SK-N-SH (cell line): ENCODE results near the gene PEX26. TPM values are rescaled to one million over a fixed set of nuclear protein-coding genes. Genes with fewer than 3 reads are reported as not detected.

Experiments
- CTCF ChIA-PET: fragments of 300-600, 350-600 bp; formaldehyde crosslinking; extraction: SDS; loops from one replicate; lab custom pipeline; 2021; lab: Yijun Ruan, JAX
- POLR2A ChIA-PET: fragments of 350-600 bp; sonication (Branson Sonifier 250); formaldehyde crosslinking; extraction: SDS; loops from one replicate; lab custom pipeline; 2020; ENCODE audit warnings: antibody characterized with exemption, inconsistent platforms; lab: Yijun Ruan, JAX
- DNase-seq: peaks from one replicate; pipeline ENCODE4 v3.0.0; 2012
- H2AFZ ChIP-seq: fragments of 200-600 bp; sonication (generic); 2 replicates; pipeline ENCODE4 v1.8.1; 2016; ENCODE audit warnings: antibody characterized with exemption, mild to moderate bottlenecking, low read depth
- H3F3A ChIP-seq: fragments of 200-600 bp; sonication (generic); replicated peaks from 2 replicates; pipeline ENCODE3; 2016; ENCODE audit warnings: antibody characterized with exemption, mild to moderate bottlenecking; ENCODE audit not compliant: insufficient read depth
- H3K27ac ChIP-seq, 2 experiments: fragments of 200-500 bp in 1 of 2; fragments of 200-600 bp in 1 of 2; sonication (Bioruptor generic) in 1 of 2; sonication (generic), shearing (Covaris generic) in 1 of 2; 2 replicates each; pipeline versions ENCODE4 v1.5.1 to v1.6.1; 2014 to 2016; ENCODE audit warnings: low read depth in 2 of 2, inconsistent platforms in 1 of 2, low read length in 1 of 2, mild to moderate bottlenecking in 1 of 2, mixed read lengths in 1 of 2
- H3K27me3 ChIP-seq: fragments of 200-600 bp; sonication (generic), shearing (Covaris generic); 2 replicates; pipeline ENCODE4 v1.6.1; 2016; ENCODE audit warnings: mixed run types; ENCODE audit not compliant: insufficient read depth
- H3K36me3 ChIP-seq, 2 experiments: fragments of 200-500 bp in 1 of 2; fragments of 200-600 bp in 1 of 2; sonication (Bioruptor generic) in 1 of 2; sonication (generic) in 1 of 2; replicated peaks in 1 of 2; 2 replicates each; pipeline versions ENCODE3 to v1.5.1; 2014 to 2016; ENCODE audit warnings: low read length in 1 of 2, mild to moderate bottlenecking in 1 of 2; ENCODE audit not compliant: insufficient read depth in 2 of 2, control insufficient read depth in 1 of 2
- H3K4me1 ChIP-seq, 2 experiments: fragments of 200-500 bp in 1 of 2; fragments of 200-600 bp in 1 of 2; sonication (Bioruptor generic) in 1 of 2; sonication (generic), shearing (Covaris generic) in 1 of 2; 2 replicates each; pipeline versions ENCODE4 v1.5.1 to v1.6.1; 2014 to 2016; ENCODE audit warnings: low read depth in 1 of 2, low read length in 1 of 2, mixed run types in 1 of 2; ENCODE audit not compliant: insufficient read depth in 2 of 2, control insufficient read depth in 1 of 2
- H3K4me2 ChIP-seq: fragments of 200-600 bp; sonication (generic), shearing (Covaris generic); 2 replicates; pipeline ENCODE4 v1.6.1; 2017; ENCODE audit warnings: mixed run types
- H3K4me3 ChIP-seq, 2 experiments: fragments of 200-500 bp in 1 of 2; fragments of 200-600 bp in 1 of 2; sonication (Bioruptor generic) in 1 of 2; sonication (generic), shearing (Covaris generic) in 1 of 2; 2 replicates each; pipeline versions ENCODE4 v1.5.1 to v1.8.1; 2014 to 2016; ENCODE audit warnings: low read depth in 2 of 2, inconsistent platforms in 1 of 2, low read length in 1 of 2, mild to moderate bottlenecking in 1 of 2, mixed read lengths in 1 of 2, moderate library complexity in 1 of 2
- H3K79me2 ChIP-seq: fragments of 200-600 bp; sonication (generic); 2 replicates; pipeline ENCODE4 v1.8.1; 2017; ENCODE audit warnings: mild to moderate bottlenecking; ENCODE audit not compliant: insufficient read depth
- H3K9ac ChIP-seq: fragments of 200-600 bp; sonication (generic); 2 replicates; pipeline ENCODE4 v1.6.1; 2017; ENCODE audit warnings: mixed run types
- H3K9me2 ChIP-seq: fragments of 200-600 bp; sonication (generic); 2 replicates; pipeline ENCODE4 v1.6.1; 2017; ENCODE audit warnings: mixed run types
- H3K9me3 ChIP-seq: fragments of 200-600 bp; sonication (generic); 2 replicates; pipeline ENCODE4 v1.6.1; 2017; ENCODE audit warnings: mixed run types, mild to moderate bottlenecking, moderate library complexity
- H4K20me1 ChIP-seq: fragments of 200-600 bp; sonication (generic); 2 replicates; pipeline ENCODE4 v1.6.1; 2017; ENCODE audit warnings: mild to moderate bottlenecking, mixed run types; ENCODE audit not compliant: insufficient read depth
- CTCF ChIP-seq: fragments of 200-600 bp; sonication (generic); IDR thresholded peaks from 2 replicates; pipeline ENCODE4 v1.6.1; 2017; ENCODE audit warnings: antibody characterized with exemption, mild to moderate bottlenecking, moderate library complexity
- ELF1 ChIP-seq: IDR thresholded peaks from 2 replicates; pipeline ENCODE4 v1.4.0; 2012
- EP300 ChIP-seq, 2 experiments: IDR thresholded peaks; 2 replicates each; pipeline versions ENCODE4 v1.4.0 to v1.6.1; 2012; ENCODE audit warnings: borderline replicate concordance in 1 of 2, low read depth in 1 of 2, low read length in 1 of 2
- FOXJ3 ChIP-seq: sonication (generic); formaldehyde crosslinking; IDR thresholded peaks from 2 replicates; pipeline ENCODE4 v1.5.1; 2020; ENCODE audit warnings: mild to moderate bottlenecking, missing genetic modification reagents
- FOXM1 ChIP-seq: IDR thresholded peaks from 2 replicates; pipeline ENCODE4 v1.4.0; 2012; ENCODE audit warnings: low read depth, mild to moderate bottlenecking
- GABPA ChIP-seq: IDR thresholded peaks from 2 replicates; pipeline ENCODE4 v1.4.0; 2012; ENCODE audit warnings: low read depth, mild to moderate bottlenecking
- GATA2 ChIP-seq: sonication (generic); formaldehyde crosslinking; IDR thresholded peaks from 2 replicates; pipeline ENCODE4 v1.5.0; 2020; ENCODE audit warnings: mild to moderate bottlenecking, missing genetic modification reagents
- NFIC ChIP-seq: IDR thresholded peaks from 2 replicates; pipeline ENCODE4 v1.4.0; 2012; ENCODE audit warnings: borderline replicate concordance
- PBX3 ChIP-seq: IDR thresholded peaks from 2 replicates; pipeline ENCODE4; 2012
- RAD21 ChIP-seq: IDR thresholded peaks from 2 replicates; pipeline ENCODE4 v1.6.1; 2012; ENCODE audit warnings: mild to moderate bottlenecking, low read length
- REST ChIP-seq: IDR thresholded peaks from 2 replicates; pipeline ENCODE4 v1.6.1; 2012; ENCODE audit warnings: mild to moderate bottlenecking, low read depth, low read length, moderate library complexity
- RXRA ChIP-seq: IDR thresholded peaks from 2 replicates; pipeline ENCODE4 v1.4.0; 2012; ENCODE audit warnings: low read depth, mild to moderate bottlenecking, borderline replicate concordance
- SIN3A ChIP-seq: IDR thresholded peaks from 2 replicates; pipeline ENCODE4 v1.6.1; 2012; ENCODE audit warnings: low read depth, mild to moderate bottlenecking, low read length, moderate library complexity, borderline replicate concordance
- SMC3 ChIP-seq: IDR thresholded peaks from 2 replicates; pipeline ENCODE4 v1.6.1; 2012; ENCODE audit warnings: low read depth, low read length, improper control_type of control experiment
- TAF1 ChIP-seq: IDR thresholded peaks from 2 replicates; pipeline ENCODE4 v1.6.1; 2012; ENCODE audit warnings: low read depth, mild to moderate bottlenecking, low read length, moderate library complexity, borderline replicate concordance
- TCF12 ChIP-seq: IDR thresholded peaks from 2 replicates; pipeline ENCODE4 v1.4.0; 2012
- TEAD4 ChIP-seq: IDR thresholded peaks from 2 replicates; pipeline ENCODE4 v1.4.0; 2012; ENCODE audit warnings: mild to moderate bottlenecking, borderline replicate concordance; ENCODE audit not compliant: insufficient read depth
- ZBTB33 ChIP-seq: IDR thresholded peaks from 2 replicates; pipeline ENCODE4 v1.4.0; 2012; ENCODE audit warnings: low read depth, borderline replicate concordance
- WGBS: methylation state at CpG from one replicate; pipeline ENCODE4 v1.1.6; 2017; ENCODE audit warnings: low lambda C conversion rate; 5-methylcytosine and 5-hydroxymethylcytosine counted together
- polyA plus RNA-seq, 3 experiments: library from polyadenylated mRNA; depleted of rRNA; stranded (reverse); fragments of >200 nt; gene quantifications; 2 replicates each; pipeline ENCODE4 v1.2.3, GENCODE V29; 2012

The PEX26 gene
- polyA plus RNA-seq, 1 of the 3 experiments (the other 2 are of a cell fraction) = 13.0 TPM

- no peak for DNase-seq
- Histone ChIP-seq H3F3A (no peaks in the 10 kb centered on the region), H3K9me2 (no peaks in the 10 kb centered on the region), H3K27ac (no peak overlapping the region), H3K36me3 (peaks cover 42 to 55% of the 10 kb centered on the region in 2 experiments), H3K4me1 (peaks cover 5 to 11% of the 10 kb centered on the region in 2 experiments; a peak in 2 of 4 replicates), H2AFZ (no peak overlapping the region), H3K9ac (no peak overlapping the region), H3K4me3 (no peak overlapping the region), H4K20me1 (0 out of 2 replicates have a peak, but pooled peaks cover 5% of the 10 kb centered on the region), H3K4me2 (no peak overlapping the region), H3K9me3 (no peaks in the 10 kb centered on the region), H3K27me3 (no peaks in the 10 kb centered on the region), H3K79me2 (peaks cover 46% of the 10 kb centered on the region)
- ChIA-PET POLR2A (no interaction called here), CTCF (no interaction called here)
- 100% methylated on average over 4 of the region's 10 CpGs for WGBS
- TF ChIP-seq FOXM1 = no peak
- TF ChIP-seq ELF1 = no peak
- TF ChIP-seq REST = no peak
- TF ChIP-seq RAD21 = no peak
- no peak for TF ChIP-seq TEAD4
- TF ChIP-seq FOXJ3 = no peak
- no peak for TF ChIP-seq GABPA
- no peak for TF ChIP-seq RXRA
- no peak for TF ChIP-seq TCF12
- TF ChIP-seq TAF1 = no peak
- no peak for TF ChIP-seq NFIC
- TF ChIP-seq EP300 (IDR thresholded peaks at IDR 0.05; ENCODE audit: borderline replicate concordance in 1 of 2, low read depth in 1 of 2, low read length in 1 of 2) = no peak
- TF ChIP-seq CTCF = no peak
- TF ChIP-seq ZBTB33 = no peak
- TF ChIP-seq PBX3 = no peak
- TF ChIP-seq SMC3 = no peak
- no peak for TF ChIP-seq SIN3A
- TF ChIP-seq GATA2 (CRISPR knock-in tag) = no peak
These were observed 5.6 kb downstream of the PEX26 start for GRCh38 chr22:18083406-18083805.
